Measurements from ENCODE around the gene PLCB3. TPM values are rescaled to one million over a fixed set of nuclear protein-coding genes. Genes with fewer than 3 reads are reported as not detected.

PLCB3 gene
- total RNA-seq, 2 donors from 2014 or later = 10.4 to 13.7 TPM

GRCh38 chr11:64265176-64266160 lies 14.1 kb downstream of the PLCB3 start:
- H3K27ac Mint-ChIP-seq = no peak overlapping the region
- ATAC-seq (no peak), DNase-seq (ENCODE audit: low spot score in 2 of 2) (no peak)
- H3K36me3 Mint-ChIP-seq = peaks cover 9 to 14% of the 10 kb centered on the region in 2 donors
- no peaks in the 10 kb centered on the region for H3K9me3 Mint-ChIP-seq

DNA sequence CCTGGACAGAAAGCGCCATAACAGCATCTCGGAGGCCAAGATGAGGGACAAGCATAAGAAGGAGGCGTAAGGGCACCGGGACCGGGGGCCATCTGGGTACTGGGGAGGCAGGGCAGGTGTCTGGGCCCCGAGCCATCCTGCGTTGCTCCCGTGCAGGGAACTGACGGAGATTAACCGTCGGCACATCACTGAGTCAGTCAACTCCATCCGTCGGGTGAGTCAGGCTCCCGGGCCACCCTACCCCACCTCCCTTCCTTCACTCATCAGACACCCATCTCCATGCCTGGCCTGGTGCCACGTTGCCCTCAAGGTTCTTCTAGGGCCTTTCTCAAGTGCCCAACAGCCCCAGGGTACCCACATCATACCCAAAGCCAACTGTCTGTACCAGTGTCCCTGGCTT lies 15.0 kb downstream of the PLCB3 start:
- Mint-ChIP-seq H3K9me3 (no peaks in the 10 kb centered on the region), H3K36me3 (peaks cover 10 to 14% of the 10 kb centered on the region in 2 donors), H3K27ac (no peak overlapping the region)
- ATAC-seq (no peak), DNase-seq (ENCODE audit: low spot score in 2 of 2) (no peak)

GRCh38 chr11:64267207-64267945 lies 16.0 kb downstream of the PLCB3 start:
- H3K27ac Mint-ChIP-seq = peak overlapping the region; percentile 55 to 91

DNA sequence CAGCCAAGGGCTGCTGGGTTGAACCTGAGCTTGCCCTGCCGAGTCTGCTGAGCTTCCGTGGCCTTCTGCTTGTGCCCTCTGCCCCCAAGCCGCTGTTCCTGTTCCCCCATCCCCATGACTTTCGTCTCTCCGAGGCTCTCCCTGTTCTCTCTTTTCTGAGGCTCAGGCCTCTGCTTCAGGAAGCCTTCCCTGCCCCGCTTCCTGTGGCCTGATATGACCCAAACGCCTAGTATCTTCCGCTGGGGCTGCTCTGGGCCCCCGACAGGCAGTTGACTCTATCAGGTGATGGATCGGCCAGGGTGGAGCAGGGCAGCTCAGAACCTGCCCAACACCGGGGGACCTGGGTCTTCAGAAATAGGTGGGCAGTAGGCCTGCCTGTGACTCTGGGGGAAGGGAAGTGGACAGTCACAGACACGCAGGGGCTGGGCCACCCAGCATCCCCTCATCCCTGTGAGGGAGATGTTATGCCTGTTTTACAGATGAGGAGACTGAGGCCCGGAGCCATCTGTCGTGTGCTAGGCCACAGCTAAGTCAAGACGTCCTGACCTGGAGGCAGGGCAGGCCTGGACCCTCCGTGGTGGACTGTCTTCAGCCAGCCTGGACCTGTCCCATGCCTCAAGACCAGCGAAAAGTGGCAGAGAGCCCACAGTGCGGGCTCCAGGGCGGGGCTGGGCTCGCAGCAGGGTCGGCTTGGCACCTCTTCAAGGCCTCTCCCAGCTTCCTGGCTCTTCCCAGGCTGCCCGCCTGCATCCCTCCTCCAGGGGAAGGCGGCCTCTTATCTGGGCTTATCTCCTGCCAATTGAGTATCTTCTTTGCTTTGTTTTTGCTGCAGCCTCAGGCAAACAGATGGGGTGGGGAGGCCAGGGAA lies 16.9 kb downstream of the PLCB3 start:
- H3K36me3 Mint-ChIP-seq = peaks cover 10 to 14% of the 10 kb centered on the region in 2 donors

More at GRCh38 chr11:64267207-64267945, 16.0 kb downstream of the PLCB3 start:
- DNase-seq (ENCODE audit: low spot score in 2 of 2) (no peak), ATAC-seq (no peak)
- no peaks in the 10 kb centered on the region for H3K9me3 Mint-ChIP-seq
- H3K36me3 Mint-ChIP-seq = peaks cover 10 to 14% of the 10 kb centered on the region in 2 donors

GRCh38 chr11:64268893-64269539 lies 17.7 kb downstream of the PLCB3 start:
- peak; percentile 1 to 10 for ATAC-seq
- Mint-ChIP-seq H3K27ac (peak overlapping the region; percentile 88 to 91), H3K36me3 (peaks cover 10 to 14% of the 10 kb centered on the region in 2 donors), H3K9me3 (no peaks in the 10 kb centered on the region)
- DNase-seq (ENCODE audit: low spot score in 2 of 2) = peak; percentile 56 to 71

More for the DNA sequence above, 16.9 kb downstream of the PLCB3 start:
- ATAC-seq (no peak), DNase-seq (ENCODE audit: low spot score in 2 of 2) (no peak)
- Mint-ChIP-seq H3K9me3 (no peaks in the 10 kb centered on the region), H3K27ac (peak overlapping the region; percentile 88 to 91)

DNA sequence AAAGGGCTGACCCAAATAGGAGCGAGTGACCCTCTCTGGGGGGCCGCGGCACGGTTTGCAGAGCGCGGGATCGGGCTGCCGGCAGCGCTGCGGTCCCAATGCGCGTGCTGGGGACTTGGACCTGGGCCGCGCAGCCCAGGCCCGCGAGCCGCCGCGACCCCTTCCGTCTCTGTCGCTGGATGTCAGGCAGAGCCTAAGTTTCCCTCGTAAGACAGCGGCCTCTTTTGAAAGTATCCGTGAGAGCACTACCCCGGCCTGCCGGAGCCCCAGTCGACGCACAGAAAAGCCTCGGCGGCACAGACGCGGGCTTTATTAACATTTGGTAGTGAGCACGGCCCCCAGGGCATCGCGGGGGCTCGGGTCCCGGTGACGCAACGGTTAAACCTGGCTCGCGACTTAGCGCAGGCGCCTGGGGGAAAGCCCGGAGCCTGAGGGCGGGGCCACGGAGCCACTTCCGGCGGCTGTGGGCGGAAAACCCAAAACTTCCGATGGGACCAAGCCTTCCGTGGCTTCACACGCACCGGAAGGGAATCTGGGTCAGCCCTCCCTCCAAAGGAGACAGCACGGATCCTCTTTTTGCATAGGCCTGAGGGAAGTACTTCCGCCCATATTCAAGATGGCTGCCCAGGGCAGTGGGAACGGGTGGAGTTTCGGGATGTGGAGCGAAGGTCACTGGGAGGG lies 18.4 kb downstream of the PLCB3 start:
- Mint-ChIP-seq H3K27ac (peak overlapping the region; percentile 91 to 98), H3K36me3 (peaks cover 10 to 14% of the 10 kb centered on the region in 2 donors), H3K9me3 (no peaks in the 10 kb centered on the region)
- ATAC-seq (peak; percentile 84 to 86), DNase-seq (ENCODE audit: low spot score in 2 of 2) (peak; percentile 97 to 98)

GRCh38 chr11:64275031-64275800 lies 23.9 kb downstream of the PLCB3 start:
- no peak for ATAC-seq
- H3K27ac Mint-ChIP-seq = peak overlapping the region in 1 of 2 donors; percentile 19
- no peaks in the 10 kb centered on the region for H3K9me3 Mint-ChIP-seq

DNA sequence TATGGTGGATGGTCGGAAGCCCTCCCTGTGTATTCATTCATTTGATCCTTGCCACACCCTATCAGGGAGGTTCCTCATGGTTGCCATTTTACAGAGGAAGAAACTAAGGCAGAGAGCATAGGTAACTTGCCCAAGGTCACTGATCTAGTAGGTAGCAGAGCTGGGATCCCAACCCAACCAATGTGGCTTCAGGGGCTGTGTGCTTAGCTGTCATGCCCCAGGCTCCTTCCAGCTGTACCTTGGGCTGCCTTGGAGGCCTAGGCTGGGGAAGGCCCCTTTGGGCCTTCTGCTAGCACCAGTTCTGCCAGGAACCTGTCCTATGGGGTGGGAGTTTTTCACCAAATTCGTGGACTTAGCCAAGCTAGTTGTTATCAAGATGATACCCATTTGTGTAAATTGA lies 24.5 kb downstream of the PLCB3 start:
- no peak for DNase-seq (ENCODE audit: low spot score in 2 of 2)
- Mint-ChIP-seq H3K9me3 (no peaks in the 10 kb centered on the region), H3K27ac (no peak overlapping the region), H3K36me3 (no peaks in the 10 kb centered on the region)
- ATAC-seq = no peak

More at GRCh38 chr11:64275031-64275800, 23.9 kb downstream of the PLCB3 start:
- no peak for DNase-seq (ENCODE audit: low spot score in 2 of 2)
- H3K36me3 Mint-ChIP-seq = peaks cover 2 to 4% of the 10 kb centered on the region in 2 donors

- H3K36me3 Mint-ChIP-seq = no peaks in the 10 kb centered on the region
- no peak for ATAC-seq
- H3K27ac Mint-ChIP-seq = no peak overlapping the region
Observed at GRCh38 chr11:64276653-64277431, 25.5 kb downstream of the PLCB3 start.

DNA sequence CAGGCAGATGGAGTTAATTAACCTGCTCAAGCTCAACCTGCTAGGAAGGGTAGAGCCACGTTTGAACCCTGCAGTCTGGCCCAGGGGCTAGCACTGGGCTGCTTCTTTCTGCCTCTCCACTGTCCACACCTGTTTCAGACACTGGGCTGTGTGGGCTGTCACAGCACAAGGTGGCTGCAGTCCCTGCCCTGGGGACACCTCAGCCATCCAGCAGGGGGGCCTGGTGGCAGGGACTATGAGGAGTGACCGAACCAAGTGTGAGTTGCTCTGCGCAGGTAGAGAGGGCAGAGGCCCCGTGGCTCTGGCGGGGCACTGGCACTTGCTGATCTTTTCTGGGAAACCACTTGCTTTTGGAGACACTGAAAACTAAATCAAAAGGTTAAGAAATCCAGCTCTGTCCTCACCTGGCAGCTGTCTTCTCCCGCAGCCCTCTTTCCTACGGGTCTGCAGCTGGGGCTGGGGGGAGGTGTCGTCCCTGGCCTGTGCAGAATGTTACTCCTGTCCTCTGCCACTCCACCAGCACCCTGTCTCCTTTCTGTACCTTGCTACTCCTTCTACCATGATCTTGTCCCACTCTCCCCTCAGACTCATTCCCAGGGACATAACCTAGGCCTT lies 27.4 kb downstream of the PLCB3 start:
- DNase-seq (ENCODE audit: low spot score in 2 of 2) = no peak
- ATAC-seq = no peak
- Mint-ChIP-seq H3K9me3 (no peaks in the 10 kb centered on the region), H3K36me3 (no peaks in the 10 kb centered on the region), H3K27ac (no peak overlapping the region)

More at GRCh38 chr11:64276653-64277431, 25.5 kb downstream of the PLCB3 start:
- H3K9me3 Mint-ChIP-seq = no peaks in the 10 kb centered on the region
- DNase-seq (ENCODE audit: low spot score in 2 of 2) = no peak

GRCh38 chr11:64281957-64282770 lies 30.8 kb downstream of the PLCB3 start:
- no peak for DNase-seq (ENCODE audit: low spot score in 2 of 2)
- H3K27ac Mint-ChIP-seq = peak overlapping the region in 1 of 2 donors; percentile 31
- H3K36me3 Mint-ChIP-seq = no peaks in the 10 kb centered on the region
- ATAC-seq = no peak
- H3K9me3 Mint-ChIP-seq = no peaks in the 10 kb centered on the region

DNA sequence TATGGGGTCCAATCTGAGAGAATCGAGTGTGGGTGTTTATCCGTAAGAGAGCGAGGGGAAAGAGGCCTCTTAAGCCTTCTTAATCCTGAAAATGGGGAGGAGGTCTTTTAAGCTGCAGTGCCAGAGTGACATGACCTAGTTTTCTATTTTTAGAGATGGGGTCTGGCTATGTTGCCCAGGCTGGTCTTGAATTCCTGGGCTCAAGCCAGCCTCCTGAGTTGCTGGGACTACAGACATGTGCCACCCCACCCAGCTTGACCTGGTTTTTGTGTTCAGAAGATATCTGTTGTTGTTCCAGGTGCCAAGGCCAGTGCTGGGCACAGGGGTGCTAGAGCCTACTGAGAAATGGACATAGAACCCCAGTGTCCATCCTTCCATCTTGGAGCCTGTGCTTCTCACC lies 31.8 kb downstream of the PLCB3 start:
- ATAC-seq = no peak
- Mint-ChIP-seq H3K9me3 (no peaks in the 10 kb centered on the region), H3K27ac (no peak overlapping the region), H3K36me3 (no peaks in the 10 kb centered on the region)
- DNase-seq (ENCODE audit: low spot score in 2 of 2) = no peak
